ENCODE data around the gene ZFHX3.

The ZFHX3 gene

GRCh38 chr16:72946474-72947194, 101.3 kb downstream of the ZFHX3 start:
- DNase-seq = no peak

GRCh38 chr16:72946063-72946462, 101.9 kb downstream of the ZFHX3 start:
- no peak for DNase-seq

GRCh38 chr16:72945611-72946010, 102.3 kb downstream of the ZFHX3 start:
- DNase-seq = no peak

- no peak for DNase-seq
These were observed 103.0 kb downstream of the ZFHX3 start for GRCh38 chr16:72944757-72945485.

GRCh38 chr16:72942021-72942420, 105.9 kb downstream of the ZFHX3 start:
- no peak for DNase-seq

GRCh38 chr16:72940886-72941285, 107.0 kb downstream of the ZFHX3 start:
- no peak for DNase-seq

- no peak for DNase-seq
These were observed 108.7 kb downstream of the ZFHX3 start for GRCh38 chr16:72939247-72939646.

- DNase-seq = no peak
These were observed 109.1 kb downstream of the ZFHX3 start for GRCh38 chr16:72938795-72939164.

GRCh38 chr16:72937916-72938794, 109.8 kb downstream of the ZFHX3 start:
- no peak for DNase-seq

GRCh38 chr16:72937360-72937759, 110.6 kb downstream of the ZFHX3 start:
- no peak for DNase-seq

GRCh38 chr16:72936408-72936807, 111.5 kb downstream of the ZFHX3 start:
- no peak for DNase-seq

GRCh38 chr16:72935896-72936295, 112.0 kb downstream of the ZFHX3 start:
- no peak for DNase-seq

- DNase-seq = peak; percentile 49
These were observed 113.1 kb downstream of the ZFHX3 start for GRCh38 chr16:72934636-72935403.

GRCh38 chr16:72932677-72933335, 115.1 kb downstream of the ZFHX3 start:
- no peak for DNase-seq

GRCh38 chr16:72932050-72932449, 115.9 kb downstream of the ZFHX3 start:
- DNase-seq = no peak

- no peak for DNase-seq
These were observed 117.5 kb downstream of the ZFHX3 start for GRCh38 chr16:72930396-72930795.

GRCh38 chr16:72928090-72928981, 119.6 kb downstream of the ZFHX3 start:
- no peak for DNase-seq

GRCh38 chr16:72927199-72928089, 120.5 kb downstream of the ZFHX3 start:
- peak; percentile 82 for DNase-seq

GRCh38 chr16:72926177-72927070, 121.5 kb downstream of the ZFHX3 start:
- no peak for DNase-seq

Measured in T1000 (cell line).